ENCODE measurements around the gene PIM1. TPM values are rescaled to one million over a fixed set of nuclear protein-coding genes. Genes with fewer than 3 reads are reported as not detected.
"Not testable (repeated sequence)": the region's sequence is repeated elsewhere in the genome, so short reads cannot be mapped to it uniquely, and the experiment has no call there.

The PIM1 gene
- total RNA-seq: 100 to 1,000 TPM; 166 to 168 TPM

DNA sequence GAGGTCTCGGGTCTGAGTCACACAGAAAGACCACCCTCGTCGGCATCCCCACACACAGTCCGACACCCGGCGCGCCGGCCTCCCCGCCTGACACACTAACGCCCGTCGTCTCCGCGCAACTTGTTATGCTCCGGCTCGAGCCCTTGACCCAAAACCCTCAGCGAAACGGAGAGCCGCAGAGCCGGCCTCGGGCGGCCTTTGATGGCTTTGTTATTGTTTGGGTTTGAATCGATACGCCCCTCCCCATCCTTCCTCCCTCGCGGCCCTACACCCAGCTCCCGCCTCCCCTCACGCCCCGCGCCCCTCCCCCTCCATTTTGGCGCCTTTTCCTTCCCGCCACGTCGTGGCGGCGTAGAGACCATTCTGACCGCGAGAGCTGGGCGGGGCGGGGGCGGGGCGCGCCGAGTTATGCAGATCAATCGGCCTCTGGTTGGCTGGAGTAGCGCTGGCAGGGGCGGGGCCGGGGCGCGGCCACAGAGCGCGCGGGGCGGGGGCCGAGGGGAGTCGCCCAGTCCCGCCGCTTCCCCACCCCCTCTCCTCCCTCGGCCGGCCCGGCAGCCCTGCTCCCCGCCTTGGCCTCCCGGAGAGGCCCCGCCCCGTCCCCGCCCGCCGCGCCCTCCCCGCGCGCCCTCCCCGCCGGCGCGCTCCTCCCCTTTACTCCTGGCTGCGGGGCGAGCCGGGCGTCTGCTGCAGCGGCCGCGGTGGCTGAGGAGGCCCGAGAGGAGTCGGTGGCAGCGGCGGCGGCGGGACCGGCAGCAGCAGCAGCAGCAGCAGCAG, at the start of gene PIM1:
Gene PIM1, plus strand, starts transcription at position 657 of the 777 bp plus-strand sequence. CDS start 424 bp downstream, outside the sequence.
- Mint-ChIP-seq H3K4me1 (peaks cover 38% of the 10 kb centered on the region), H3K9me3 (no peaks in the 10 kb centered on the region), H3K27ac (peak within 1 kb of the TSS; percentile 98), H3K4me3 (peak within 1 kb of the TSS; percentile 91), H3K27me3 (no peaks in the 10 kb centered on the region), H3K36me3 (peaks cover 40% of the 10 kb centered on the region)
- peak; percentile 98 for DNase-seq

DNA sequence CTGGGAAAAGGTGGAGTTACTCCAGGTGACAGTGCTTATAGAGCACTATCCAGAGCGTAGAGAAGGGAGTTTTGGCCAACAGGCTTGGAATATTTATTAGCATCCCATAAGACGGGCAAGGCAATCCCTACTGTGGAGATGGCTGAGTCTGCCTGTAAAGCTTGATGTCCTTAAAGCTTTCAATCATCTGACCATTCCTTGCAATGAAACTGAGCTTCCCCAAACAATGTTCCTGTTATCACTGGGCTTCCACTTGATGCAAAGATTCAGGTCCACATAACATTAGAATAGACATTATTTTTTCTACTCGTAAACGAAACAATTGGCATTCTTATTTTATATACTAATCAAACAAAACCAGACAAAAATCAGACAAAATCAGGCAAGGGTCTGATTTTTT, 48.4 kb upstream of the PIM1 start:
- no peak overlapping the region for H3K27ac Mint-ChIP-seq
- no peak overlapping the region for H3K4me3 Mint-ChIP-seq
- DNase-seq: no peak
- H3K4me1 Mint-ChIP-seq: no peaks in the 10 kb centered on the region
- H3K9me3 Mint-ChIP-seq: no peaks in the 10 kb centered on the region
- H3K36me3 Mint-ChIP-seq: no peaks in the 10 kb centered on the region
- peaks cover 12% of the 10 kb centered on the region for H3K27me3 Mint-ChIP-seq

DNA sequence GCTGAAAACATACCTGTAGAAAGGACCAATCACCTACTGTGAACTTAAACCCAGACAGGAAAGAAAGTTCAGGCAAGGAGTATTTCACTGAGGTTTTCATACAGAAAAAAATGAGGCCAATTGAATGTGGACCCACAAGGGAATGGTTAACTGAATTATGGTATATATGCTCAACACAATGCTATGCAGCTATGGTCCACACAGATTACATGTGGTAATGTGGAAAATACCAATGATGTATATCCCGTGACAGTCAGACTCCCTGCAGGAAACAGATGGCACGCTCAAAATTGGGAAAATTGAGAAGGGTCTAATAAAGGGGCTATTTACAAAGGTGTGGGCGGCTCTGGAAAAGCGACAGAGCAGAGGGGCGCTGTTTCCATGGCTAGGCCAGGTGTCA, 47.1 kb upstream of the PIM1 start:
- Mint-ChIP-seq H3K27ac (no peak overlapping the region), H3K4me1 (no peaks in the 10 kb centered on the region), H3K4me3 (no peak overlapping the region), H3K27me3 (peaks cover 12% of the 10 kb centered on the region), H3K36me3 (no peaks in the 10 kb centered on the region), H3K9me3 (no peaks in the 10 kb centered on the region)
- no peak for DNase-seq

DNA sequence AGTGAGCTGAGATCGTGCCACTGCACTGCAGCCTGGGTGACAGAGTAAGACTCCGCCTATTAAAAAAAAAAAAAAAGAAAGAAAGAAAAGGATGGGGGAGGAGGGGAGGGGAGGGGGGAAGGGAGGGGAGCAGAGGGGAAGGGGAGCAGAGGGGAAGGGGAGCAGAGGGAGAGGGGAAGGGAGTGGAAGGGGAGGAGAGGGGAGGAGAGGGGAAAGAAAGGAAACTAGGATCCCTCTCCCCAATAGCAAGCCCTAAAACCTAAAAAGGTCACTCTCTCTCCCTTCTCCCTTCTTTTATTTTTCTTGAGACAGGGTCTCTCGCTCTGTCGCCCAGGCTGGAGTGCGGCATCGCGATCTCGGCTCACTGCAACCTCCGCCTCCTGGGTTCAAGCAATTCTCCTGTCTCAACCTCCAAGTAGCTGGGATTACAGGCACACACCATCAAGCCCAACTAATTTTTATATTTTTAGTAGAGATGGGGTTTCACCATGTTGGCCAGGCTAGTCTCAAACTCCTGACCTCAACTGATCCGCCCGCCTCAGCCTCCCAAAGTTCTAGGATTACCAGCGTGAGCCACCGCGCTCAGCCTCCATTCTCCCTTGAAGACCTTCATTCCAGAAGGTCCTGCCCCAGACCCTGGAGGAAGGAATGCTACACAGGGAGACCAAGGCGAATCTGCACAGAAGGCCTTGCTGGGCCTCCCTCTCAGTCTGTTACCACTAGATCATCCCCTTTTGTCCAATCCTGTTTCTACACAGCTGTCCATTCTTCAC, 45.8 kb upstream of the PIM1 start:
- no peak overlapping the region for H3K27ac Mint-ChIP-seq
- H3K9me3 Mint-ChIP-seq: no peaks in the 10 kb centered on the region
- H3K4me1 Mint-ChIP-seq: no peaks in the 10 kb centered on the region
- no peak for DNase-seq
- no peaks in the 10 kb centered on the region for H3K36me3 Mint-ChIP-seq
- H3K4me3 Mint-ChIP-seq: no peak overlapping the region
- peaks cover 12% of the 10 kb centered on the region for H3K27me3 Mint-ChIP-seq

DNA sequence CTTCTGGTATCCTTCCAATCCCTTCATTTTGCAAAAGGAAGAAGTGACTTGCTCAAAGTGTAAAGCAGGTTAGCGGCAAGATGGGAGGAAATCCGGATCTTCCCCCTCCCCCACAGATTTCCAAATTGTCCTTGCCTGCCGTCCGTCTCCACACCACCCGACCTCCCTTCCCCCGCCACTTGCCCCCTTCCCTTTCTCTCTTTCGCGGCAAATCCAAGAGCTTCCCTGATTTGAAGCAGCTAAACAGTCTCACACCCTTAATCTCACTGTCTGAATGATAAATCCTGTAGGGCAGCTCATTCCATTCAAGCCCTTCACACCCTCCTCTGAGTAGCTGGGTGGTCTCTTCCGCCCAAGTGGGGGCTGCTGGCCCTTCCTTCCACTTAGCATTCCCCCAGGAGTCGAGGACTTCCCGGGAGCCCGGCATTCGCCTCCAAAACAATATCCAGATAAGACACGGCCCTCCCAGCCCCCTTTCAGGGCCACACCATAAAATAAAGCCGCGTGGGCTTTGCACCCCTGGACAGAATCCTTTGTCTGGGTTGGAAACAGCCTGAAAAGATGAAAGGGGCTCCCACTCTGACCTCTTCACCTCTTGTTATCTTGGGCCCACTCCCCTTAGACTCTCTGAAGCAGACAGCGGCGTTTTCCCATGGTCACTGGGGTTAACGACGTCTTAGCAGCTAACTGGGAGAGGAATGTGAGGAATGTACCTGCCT, 44.0 kb upstream of the PIM1 start:
- H3K9me3 Mint-ChIP-seq: no peaks in the 10 kb centered on the region
- H3K27ac Mint-ChIP-seq: no peak overlapping the region
- DNase-seq: no peak
- H3K27me3 Mint-ChIP-seq: peaks cover 12% of the 10 kb centered on the region
- peaks cover 2% of the 10 kb centered on the region for H3K4me1 Mint-ChIP-seq
- H3K36me3 Mint-ChIP-seq: no peaks in the 10 kb centered on the region
- H3K4me3 Mint-ChIP-seq: no peak overlapping the region

DNA sequence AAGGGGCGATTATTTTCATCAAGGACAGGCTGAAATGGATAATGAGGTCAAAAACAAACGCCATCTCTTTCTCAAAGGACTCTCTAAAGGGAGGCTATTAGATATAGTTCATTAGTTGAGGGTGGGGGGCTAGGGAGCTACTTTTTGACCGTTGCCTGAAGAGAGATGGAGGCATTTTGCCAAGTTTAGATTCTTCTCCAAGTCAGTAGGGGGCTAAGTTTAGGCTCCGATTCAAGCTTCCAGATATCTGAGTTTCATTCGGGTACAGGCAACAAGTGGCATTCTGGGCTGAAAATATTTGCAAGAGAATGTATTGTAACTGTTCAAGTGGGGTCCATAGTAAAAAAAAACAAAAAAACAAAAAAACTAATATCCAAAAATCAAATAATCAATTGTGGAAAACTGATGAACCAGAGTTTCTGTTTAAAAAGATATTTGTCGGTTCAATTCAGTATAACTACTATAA, 43.4 kb upstream of the PIM1 start:
- Mint-ChIP-seq H3K4me1 (peaks cover 2% of the 10 kb centered on the region), H3K36me3 (no peaks in the 10 kb centered on the region), H3K9me3 (no peaks in the 10 kb centered on the region), H3K27ac (no peak overlapping the region), H3K27me3 (peaks cover 12% of the 10 kb centered on the region), H3K4me3 (no peak overlapping the region)
- no peak for DNase-seq

DNA sequence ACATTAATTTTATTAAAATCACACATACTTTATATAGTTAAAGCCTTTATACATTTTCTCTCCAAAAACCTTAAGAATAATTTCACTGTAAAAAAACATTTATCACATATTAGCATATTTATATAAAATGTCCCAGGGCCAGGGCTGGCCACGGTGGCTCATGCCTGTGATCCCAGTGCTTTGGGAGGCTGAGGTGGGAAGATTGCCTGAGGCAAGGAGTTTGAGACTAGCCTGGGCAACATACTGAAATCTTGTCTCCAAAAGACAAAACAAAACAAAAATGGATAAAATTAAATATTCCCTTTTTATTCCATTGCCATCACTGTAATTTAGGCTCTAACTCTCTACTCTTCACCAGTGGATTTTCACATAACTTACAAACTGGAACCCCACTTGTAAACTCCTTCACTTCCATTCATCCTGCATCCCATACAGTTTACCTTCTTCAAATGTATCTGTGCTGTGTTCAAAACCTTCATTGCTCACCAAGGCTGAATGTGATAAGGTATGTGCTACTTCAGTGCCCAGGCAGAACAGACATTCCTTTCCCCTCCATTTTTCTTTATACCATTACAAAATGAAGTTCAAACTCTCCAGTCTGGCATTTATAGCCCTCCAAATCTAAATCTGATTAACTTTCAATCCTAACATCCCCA, 42.9 kb upstream of the PIM1 start:
- DNase-seq: no peak
- H3K4me1 Mint-ChIP-seq: peaks cover 2% of the 10 kb centered on the region
- H3K27me3 Mint-ChIP-seq: peaks cover 12% of the 10 kb centered on the region
- H3K9me3 Mint-ChIP-seq: no peaks in the 10 kb centered on the region
- no peak overlapping the region for H3K4me3 Mint-ChIP-seq
- H3K36me3 Mint-ChIP-seq: no peaks in the 10 kb centered on the region
- H3K27ac Mint-ChIP-seq: no peak overlapping the region

DNA sequence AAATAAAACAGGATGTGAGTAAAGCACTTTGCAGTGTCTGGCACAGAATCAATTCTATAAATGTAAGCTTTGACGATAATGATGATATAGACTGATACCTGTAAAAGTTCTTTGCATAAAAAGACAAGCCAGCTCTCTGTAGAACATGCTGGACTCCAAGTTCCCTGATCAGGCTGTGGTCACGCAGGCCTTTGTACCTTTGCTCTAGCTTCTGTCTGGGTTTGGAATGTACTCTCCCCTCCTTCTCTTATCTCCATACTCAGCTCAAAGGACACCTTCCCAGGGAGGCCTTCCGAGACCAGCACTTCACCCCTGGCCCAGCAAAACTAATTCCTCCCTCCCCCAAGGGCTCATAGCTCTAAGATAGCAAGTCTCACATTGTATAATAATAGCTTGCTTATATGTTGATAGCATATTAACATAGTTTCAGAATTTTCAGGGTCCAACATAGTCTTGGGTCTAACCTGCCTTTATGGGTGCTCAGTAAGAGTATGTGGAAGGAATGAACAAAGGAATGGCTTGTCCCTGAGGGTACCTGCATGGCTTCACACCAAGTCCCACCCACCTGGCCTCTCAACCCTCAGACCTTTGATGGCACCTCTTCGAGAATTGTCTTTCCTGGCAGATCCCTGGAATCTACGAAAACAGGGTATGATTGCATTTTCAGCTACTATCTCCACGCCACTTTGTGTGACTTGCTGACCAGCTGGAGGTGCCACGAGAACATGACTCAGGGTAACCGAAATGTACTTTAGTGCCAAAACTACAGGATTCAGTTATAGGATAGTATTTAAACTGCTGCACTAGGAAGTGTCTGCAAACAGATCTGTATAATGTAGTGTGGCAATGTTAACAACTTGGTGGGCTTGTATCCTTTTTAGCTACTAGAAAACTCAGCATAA, 41.7 kb upstream of the PIM1 start:
- peaks cover 2% of the 10 kb centered on the region for H3K4me1 Mint-ChIP-seq
- H3K27me3 Mint-ChIP-seq: peaks cover 8% of the 10 kb centered on the region
- no peaks in the 10 kb centered on the region for H3K36me3 Mint-ChIP-seq
- no peak overlapping the region for H3K27ac Mint-ChIP-seq
- no peaks in the 10 kb centered on the region for H3K9me3 Mint-ChIP-seq
- no peak overlapping the region for H3K4me3 Mint-ChIP-seq
- DNase-seq: no peak

DNA sequence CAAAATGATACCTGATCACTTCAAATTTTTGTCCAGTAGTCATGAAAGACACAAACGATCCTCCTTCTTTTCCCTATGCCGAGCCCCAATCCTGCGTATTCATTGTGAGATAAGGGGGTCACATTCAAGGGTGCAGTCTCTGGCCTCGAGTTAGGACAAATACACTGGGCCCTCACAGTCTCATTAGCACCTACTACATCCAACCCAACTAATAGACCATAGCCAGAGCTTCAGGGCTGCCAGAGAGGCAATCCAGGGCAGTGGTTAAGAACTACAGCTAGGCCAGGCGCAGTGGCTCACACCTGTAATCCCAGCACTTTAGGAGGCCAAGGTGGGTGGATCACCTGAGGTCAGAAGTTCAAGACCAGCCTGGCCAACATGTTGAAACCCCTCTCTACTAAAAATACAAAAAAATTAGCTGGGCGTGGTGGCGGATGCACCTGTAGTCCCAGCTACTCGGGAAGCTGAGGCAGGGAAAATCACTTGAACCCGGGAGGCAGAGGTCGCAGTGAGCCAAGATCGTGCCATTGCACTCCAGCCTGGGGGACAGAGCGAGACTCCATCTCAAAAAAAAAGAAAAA, 41.0 kb upstream of the PIM1 start:
- not testable (repeated sequence) for H3K4me1 Mint-ChIP-seq, H3K9me3 Mint-ChIP-seq, H3K4me3 Mint-ChIP-seq, H3K27ac Mint-ChIP-seq, H3K27me3 Mint-ChIP-seq, DNase-seq, H3K36me3 Mint-ChIP-seq

DNA sequence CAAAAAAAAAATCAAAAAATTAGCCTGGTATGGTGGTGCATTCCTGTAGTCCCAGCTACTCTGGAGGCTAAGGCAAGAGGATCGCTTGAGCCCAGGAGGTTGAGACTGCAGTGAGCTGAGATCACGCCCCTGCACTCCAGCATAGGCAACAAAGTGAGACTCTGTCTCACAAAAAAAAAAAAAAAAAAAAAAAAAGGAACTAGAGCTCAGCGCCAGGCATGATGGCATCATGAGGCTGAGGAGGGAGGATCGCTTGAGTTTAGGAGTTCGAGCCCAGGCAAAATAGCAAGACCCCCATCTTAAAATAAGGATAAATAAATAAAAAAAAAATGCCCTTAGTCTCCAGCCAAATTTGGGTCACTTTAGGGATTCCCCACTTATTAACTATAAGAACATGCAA, 40.4 kb upstream of the PIM1 start:
- H3K36me3 Mint-ChIP-seq: no peaks in the 10 kb centered on the region
- DNase-seq: no peak
- H3K27me3 Mint-ChIP-seq: peaks cover 8% of the 10 kb centered on the region
- H3K4me1 Mint-ChIP-seq: peaks cover 3% of the 10 kb centered on the region
- H3K4me3 Mint-ChIP-seq: no peak overlapping the region
- H3K27ac Mint-ChIP-seq: no peak overlapping the region
- no peaks in the 10 kb centered on the region for H3K9me3 Mint-ChIP-seq

DNA sequence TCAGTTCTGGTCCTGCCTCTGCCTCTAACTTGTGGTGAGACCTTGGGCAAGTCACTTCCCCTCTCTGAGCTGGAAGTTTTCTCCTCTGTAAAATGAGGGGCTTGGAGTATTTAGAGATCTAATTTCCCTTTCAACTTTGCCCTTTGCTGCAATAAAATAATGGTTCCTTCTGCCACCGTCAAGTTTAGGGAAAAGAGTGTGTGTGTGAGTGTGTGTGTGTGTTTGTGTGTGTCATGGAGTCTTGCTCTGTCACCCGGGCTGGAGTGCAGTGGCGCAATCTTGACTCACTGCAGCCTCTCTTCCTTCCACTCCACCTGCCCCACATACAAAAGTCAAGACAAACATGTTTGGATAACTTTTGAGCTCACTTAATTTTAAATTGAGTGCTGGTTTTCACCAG, 39.2 kb upstream of the PIM1 start:
- Mint-ChIP-seq H3K27ac (no peak overlapping the region), H3K4me3 (no peak overlapping the region), H3K9me3 (no peaks in the 10 kb centered on the region), H3K27me3 (peaks cover 7% of the 10 kb centered on the region), H3K36me3 (no peaks in the 10 kb centered on the region), H3K4me1 (peaks cover 3% of the 10 kb centered on the region)
- no peak for DNase-seq

DNA sequence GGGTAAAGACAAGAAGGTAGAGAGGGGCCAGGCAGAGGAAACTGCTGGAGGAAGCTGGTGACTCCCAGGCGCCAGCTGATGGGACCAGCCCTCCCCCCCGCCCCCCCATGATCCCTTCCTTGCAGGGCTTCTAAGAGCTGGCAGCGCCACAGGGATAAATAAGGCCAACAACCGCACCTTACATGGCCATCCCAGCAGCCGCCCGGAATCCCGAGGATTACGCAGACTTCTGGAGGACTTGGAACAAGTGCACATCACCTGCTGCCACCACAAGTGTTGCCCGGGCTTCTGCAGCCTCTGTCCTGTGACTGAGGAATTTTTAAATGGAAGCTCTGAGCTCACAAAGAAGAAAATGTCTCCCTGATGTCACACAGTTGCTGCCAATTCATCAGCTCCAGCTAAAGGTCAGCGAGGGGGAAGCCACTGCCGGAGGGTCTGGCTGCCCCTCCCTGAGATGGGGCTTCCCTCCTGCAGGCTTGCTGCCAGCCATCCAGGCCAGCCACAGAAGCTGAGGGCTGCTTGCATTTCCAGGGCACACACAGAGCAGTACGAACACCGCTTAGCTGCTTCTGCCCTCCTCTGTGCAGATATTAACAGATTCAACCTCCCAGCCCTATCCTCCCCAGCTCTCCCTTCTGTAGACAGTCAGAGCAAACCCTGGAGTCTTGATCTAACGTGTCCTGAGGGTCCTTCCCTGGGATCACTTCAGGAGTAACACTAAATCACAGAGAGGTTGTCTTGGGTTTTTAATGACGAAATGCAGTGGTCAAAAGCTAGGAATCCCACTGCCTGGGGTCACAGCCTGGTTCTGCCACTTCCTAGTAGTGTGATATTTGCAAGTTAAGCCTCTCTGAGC, 38.6 kb upstream of the PIM1 start:
- peaks cover 5% of the 10 kb centered on the region for H3K4me1 Mint-ChIP-seq
- no peaks in the 10 kb centered on the region for H3K9me3 Mint-ChIP-seq
- no peak overlapping the region for H3K27ac Mint-ChIP-seq
- no peak for DNase-seq
- H3K36me3 Mint-ChIP-seq: no peaks in the 10 kb centered on the region
- H3K4me3 Mint-ChIP-seq: no peak overlapping the region
- peaks cover under 1% of the 10 kb centered on the region for H3K27me3 Mint-ChIP-seq

DNA sequence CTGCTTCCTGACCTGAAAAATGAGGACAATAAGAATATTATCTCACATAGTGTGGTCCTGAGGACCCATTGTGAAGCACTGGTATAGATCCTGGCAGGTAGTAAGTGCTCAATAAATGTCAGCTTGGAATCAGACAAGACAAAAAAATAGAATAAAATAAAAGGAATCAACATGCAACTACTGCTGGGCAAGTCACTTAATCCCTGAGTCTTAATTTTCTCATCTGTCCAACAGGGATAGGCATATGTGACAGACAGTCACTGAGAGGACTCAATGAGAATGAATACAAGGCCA, 38.0 kb upstream of the PIM1 start:
- Mint-ChIP-seq H3K9me3 (no peaks in the 10 kb centered on the region), H3K27me3 (no peaks in the 10 kb centered on the region), H3K4me1 (peaks cover 5% of the 10 kb centered on the region), H3K36me3 (no peaks in the 10 kb centered on the region), H3K27ac (no peak overlapping the region), H3K4me3 (no peak overlapping the region)
- no peak for DNase-seq

Measured in activated naive CD8-positive, alpha-beta T cell treated with anti-CD3 and anti-CD28 coated beads for 36 hours (primary cell).